HG03439 (cell line): ENCODE results near the gene MDP1.

Experiments used
- ATAC-seq: cut with Tn5 transposase; IDR thresholded peaks from one replicate; pipeline ENCODE4 v1.9.1; 2021; ENCODE audit warnings: mild to moderate bottlenecking, moderate library complexity; ENCODE audit not compliant: unreplicated experiment

Gene MDP1

DNA sequence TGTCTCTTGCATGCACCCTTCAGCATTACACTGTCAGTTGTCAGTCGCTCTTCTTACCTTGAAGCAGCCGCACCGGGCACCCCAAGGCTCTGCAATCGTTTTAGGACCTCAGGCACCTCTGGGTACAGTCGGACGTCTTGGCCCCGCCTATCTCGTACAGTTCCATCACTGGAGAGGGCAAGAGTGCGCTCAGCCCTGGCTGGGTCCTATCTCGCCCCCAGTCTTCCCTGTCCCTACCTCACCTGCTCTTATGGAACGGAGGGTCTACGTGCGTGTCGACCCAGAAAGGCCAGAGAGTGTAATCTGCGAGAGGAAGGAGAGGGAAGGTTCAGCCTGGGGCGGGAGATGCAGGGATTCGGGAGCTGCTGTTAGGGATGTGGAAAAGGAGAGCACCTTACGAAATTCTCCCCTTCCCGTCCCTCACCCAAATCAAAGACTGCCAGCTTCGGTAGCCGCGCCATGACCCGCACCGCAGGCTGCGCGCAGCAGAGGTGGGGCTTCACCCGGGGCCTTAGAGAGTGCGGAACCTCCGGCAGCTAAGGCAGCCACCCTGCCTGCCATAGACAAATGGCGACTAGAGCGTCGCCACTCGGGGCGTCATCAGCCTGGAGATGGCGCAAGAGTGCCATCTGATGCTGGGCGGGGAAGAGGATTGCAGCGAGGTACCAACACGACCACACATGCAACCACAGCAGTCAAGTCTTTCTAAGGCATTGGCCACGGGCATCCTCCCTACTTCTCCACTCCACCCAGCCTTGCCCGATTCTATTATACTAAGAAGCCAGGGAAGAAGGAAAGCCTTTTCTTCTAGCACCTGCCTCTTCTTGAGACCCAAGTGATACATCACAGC lies at the start of gene MDP1:
TSS of gene MDP1 (minus strand) at position 572 of the 850 bp plus-strand sequence. CDS start at position 461, 111 bp downstream.
- ATAC-seq = peak; percentile 57

DNA sequence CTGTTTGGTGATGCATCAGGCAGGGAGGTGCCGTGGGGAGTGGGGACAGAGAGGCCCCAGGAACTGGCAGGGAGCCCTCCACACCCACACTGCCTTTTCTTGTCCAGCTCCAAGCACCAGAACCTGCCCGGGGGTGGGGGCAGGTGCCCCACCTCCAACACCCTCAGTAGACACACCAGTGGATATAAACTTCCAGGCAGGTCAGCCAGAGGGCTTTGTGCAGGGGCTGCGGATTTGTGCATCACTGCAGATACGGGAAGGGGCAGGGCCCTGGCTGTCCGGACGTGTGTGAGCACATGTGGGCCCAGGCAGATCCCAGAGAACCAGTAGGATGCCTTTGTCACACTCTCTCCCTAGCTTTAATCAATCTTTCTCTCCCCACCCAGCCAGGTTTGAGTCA lies 48.4 kb upstream of the MDP1 start:
- ATAC-seq = no peak

GRCh38 chr14:24263848-24264247 lies 48.0 kb upstream of the MDP1 start:
- no peak for ATAC-seq

- no peak for ATAC-seq
Measured at GRCh38 chr14:24262821-24263733, 47.2 kb upstream of the MDP1 start, which contains the start of gene TGM1. TGM1 (minus strand) TSS chr14:24263177; CDS start chr14:24262352, 825 bp downstream.

DNA sequence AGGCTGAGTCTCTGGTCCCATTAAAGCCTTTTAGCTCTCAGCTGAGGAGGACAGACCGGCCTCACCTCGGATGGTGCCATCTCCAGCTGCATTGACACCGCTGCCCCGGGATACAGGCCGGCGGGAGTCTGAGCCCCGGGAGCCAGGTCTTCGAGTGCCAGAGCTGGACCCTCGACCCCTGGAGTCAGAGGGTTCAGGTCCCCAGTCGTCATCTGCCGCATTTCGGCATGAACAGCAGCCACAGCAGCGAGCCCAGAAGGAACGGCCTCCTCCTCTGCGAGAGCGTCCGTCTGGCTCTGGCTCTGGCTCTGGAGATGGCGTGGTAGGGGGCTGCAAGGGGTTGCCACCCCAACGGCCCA lies 46.1 kb upstream of the MDP1 start:
- no peak for ATAC-seq

DNA sequence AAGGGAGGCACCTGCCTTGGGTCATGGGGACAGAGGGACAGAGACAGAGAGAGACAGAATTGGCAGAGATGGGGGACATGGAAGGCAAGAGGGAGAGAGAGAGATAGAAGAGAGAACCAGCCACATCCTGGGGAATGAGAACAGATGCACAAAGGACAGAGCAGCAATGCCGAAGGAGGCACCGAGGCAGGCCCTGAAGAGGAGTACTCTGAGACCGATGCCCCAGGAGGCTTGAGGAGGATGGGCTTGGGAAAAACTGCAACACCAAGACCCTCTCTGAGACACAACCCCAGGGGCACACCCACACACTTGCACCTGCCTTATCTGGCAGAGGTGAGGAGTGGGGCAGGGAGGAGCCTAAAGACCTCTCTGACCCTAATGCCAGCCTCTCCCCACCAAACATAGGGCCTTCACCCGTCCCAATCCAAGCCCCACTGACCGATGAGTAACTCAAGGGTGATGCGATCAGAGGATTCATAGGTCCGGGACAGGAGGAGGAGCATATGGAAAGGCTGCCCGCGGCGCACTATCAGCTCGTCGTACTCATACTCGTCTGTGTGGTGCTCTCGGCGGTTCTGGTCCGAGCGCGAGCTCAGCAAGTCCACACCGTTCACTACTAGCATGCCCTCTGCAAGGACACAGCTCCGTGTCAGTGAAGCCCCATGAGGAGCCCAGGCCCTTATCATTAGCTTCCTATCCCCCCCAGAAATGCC lies 45.5 kb upstream of the MDP1 start:
- ATAC-seq = no peak

DNA sequence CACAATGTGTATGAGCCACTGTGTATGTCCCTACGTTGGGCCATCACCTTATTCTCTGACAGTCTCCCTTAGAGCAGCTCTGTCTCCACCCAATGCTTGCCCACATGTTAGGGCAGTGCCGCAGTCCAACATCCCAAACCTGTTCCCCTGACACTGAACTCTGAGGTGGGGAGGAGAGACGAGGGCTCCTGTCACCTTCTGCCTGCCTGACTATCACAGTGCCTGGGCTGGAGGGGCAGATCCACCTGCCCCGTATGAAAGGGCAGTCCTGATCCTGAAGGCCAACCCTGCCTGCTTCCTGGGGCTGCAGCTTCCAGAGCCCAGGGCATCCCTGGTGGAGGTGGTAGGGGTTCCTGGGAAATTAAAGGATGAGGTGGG lies 44.9 kb upstream of the MDP1 start:
- ATAC-seq = no peak

DNA sequence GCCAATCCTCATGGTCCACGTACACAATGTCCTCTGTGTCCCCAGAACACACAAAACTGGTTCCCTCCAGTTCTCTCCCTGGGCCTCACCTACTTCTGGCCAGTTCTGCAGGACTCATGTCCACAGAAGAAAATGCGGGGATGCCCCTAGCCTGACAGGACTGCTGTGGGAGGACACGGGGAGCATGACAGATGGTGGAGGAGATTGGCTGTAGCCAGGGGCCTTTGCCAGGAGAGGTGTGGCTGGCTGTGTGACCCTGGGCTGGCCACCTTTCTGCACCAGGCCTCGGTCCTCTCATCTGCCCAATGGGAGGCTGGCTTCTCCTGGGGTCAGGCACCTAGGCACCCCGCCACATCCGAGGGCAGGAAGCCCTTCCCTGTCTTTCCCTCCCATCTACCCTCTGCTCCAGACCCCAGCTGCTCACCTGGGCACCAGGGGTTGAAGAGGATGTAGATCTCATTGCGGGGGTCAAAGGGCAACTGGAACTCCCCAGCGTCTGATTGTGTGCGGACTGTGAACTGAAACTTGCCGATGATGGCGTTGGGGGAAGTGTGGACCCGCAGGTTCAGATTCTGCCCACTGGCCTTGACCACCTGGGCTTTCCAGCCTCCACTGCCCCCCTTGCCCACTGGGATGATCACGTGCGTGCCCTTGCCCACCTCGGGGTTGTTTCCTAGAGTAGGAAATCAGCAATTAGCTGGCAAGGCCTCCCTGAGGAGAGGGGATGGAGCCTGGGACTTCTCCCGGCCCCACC lies 44.3 kb upstream of the MDP1 start:
- ATAC-seq = no peak

GRCh38 chr14:24259282-24260025 lies 43.6 kb upstream of the MDP1 start:
- ATAC-seq = no peak

DNA sequence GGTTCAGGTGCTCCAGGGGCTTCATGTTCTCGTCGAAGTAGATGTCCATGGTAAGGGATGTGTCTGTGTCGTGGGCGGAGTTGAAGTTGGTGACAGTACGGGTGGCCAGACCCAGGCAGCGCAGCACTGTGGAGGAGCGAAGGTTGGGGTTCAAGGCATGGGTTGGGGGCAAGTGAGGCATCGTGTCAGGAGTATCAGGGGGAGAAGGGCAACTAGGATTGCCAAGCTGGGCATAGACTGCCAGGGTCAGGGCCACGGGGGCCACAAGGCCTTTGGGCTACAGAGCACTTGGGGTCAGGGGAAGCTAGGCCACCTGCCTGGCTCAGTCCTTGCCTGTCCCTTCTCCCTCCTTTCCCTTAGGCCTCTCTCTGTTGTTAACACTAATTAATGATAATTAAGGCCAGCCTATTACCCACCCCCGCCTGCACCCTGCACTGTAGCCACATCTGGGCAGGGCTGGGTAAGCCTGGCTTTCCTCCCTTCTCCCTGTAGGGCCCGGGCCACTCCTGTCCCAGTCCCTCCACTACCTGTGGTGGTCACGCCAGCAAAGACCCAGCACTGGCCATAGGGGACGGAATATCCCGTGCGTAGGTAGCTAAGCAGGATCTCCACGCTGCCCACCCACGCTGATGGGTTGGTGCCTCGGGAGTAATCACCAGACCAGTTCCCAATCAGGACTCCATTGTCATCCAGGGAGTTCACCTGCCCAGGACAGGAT lies 42.8 kb upstream of the MDP1 start:
- ATAC-seq = no peak

- no peak for ATAC-seq
Measured at GRCh38 chr14:24258119-24258518, 42.3 kb upstream of the MDP1 start.

DNA sequence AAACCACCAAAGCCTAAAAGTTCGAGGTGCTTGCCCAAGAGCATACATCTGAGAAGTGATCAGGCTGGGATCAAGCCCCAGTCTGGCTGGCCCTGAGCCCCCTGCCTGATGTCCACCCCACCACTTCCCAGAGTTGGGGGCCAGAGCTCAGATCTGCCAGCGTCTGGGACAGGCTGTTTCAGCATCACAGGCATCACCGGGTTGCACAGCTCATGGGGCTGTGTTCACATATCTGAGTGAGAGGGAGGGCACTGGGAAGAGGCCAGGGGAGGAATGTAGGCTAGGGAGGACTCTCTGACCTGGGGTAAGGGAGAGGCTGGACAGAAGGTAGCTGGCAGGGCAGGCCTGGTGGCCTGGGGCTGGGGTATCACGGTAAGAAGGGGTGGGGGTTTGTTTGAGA lies 41.1 kb upstream of the MDP1 start:
- no peak for ATAC-seq

DNA sequence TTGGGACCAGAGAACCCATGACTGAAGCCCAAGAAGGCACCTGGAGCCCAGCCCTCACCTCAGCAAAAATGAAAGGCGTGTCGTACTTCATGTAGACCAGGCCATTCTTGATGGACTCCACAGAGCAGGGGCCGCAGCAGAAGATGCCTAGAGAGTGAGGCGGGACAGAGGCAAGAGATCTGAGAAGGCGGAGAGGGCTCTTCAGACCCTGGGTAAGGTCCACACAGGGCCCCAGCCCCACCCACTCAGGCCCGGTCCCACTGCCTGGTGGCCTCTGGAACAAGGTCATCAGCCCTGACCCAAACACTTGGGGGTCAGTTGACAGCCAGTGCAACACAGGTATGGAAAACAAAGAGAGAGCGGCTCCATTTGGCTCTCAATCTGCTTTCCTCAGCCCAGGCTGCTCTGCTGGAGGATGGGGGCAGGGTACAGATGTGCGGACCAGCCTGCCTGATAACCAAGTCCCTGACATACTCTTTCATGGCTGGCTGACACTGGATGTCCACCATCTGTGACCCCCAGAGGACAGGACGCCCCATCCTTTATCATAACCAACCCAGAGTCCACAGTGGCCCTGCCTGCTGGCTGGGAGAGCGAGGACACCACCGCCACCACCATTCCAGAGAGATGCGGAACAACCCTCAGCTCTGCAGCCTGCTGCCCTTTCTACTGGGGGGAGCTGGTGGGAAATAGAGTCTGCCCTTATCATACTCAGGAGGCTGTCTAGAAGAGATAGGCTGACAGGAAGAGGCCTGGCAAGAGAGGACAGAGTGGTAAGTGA lies 40.3 kb upstream of the MDP1 start:
- no peak for ATAC-seq

DNA sequence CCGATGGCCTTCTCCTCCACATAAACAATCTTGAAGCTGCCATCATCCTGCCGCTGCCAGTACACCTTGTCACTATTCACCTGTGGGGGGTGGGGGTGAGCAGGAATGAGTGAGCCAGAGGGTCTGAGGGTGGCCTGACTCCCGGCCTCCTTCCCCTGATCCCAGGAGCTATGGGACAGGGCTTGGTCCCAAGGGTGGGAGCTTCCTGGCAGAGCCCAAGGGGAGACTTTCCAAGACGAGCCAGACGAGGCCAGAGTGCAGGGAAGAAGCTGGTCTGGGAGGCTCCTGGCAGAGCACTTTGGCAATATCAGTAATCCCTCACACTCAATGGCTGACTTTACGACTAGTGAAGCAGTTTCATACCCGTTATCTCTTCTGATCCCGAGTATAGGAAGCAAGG lies 39.6 kb upstream of the MDP1 start:
- no peak for ATAC-seq

- ATAC-seq = no peak
Measured at GRCh38 chr14:24254630-24255392, 38.9 kb upstream of the MDP1 start.

DNA sequence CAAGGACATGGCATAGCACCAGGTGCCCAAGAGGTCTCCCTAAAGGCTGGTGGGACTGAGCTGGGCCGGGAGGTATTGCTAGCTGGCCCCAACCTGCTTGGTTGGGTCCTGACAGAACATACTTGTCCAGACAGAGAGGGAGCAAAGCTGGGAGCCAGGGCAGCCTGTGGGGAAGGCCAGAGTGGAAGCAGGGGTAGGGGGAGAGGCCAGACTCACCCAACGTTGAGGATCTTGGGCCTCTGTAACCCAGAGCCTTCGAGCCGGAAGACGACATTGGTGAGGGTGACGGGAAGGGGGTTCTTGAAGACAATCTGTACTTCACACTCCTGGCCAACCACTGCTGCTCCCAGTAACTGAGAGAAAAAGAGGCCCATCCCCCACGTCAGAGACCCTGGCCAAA lies 38.1 kb upstream of the MDP1 start:
- no peak for ATAC-seq

GRCh38 chr14:24252289-24253124 lies 36.6 kb upstream of the MDP1 start:
- no peak for ATAC-seq
